CD4-positive, alpha-beta T cell (primary cell): ENCODE results near the gene ICAM5. TPM values are rescaled to one million over a fixed set of nuclear protein-coding genes. Genes with fewer than 3 reads are reported as not detected.

ENCODE experiments used
- ATAC-seq: fragments of 200-7000 bp; cut with Tn5 transposase; one replicate; pipeline ENCODE4 v1.10.0; 2022; ENCODE audit warnings: mild to moderate bottlenecking; ENCODE audit not compliant: poor library complexity
- CTCF ChIA-PET: fragments of 350-600 bp; sonication (Branson Sonifier 250); formaldehyde crosslinking; loops from one replicate; lab custom pipeline; 2021; ENCODE audit warnings: antibody characterized with exemption, inconsistent platforms; lab: Charles Lee
- POLR2A ChIA-PET: fragments of 350-600 bp; sonication (Branson Sonifier 250); formaldehyde crosslinking; loops from one replicate; lab custom pipeline; 2021; ENCODE audit warnings: antibody characterized with exemption, inconsistent platforms; lab: Charles Lee
- DNase-seq, 14 experiments: peaks; one replicate each; pipeline ENCODE4 v3.0.0-alpha.2; 2013 to 2020; ENCODE audit warnings: mixed read lengths in 2 of 14
- H3K27ac ChIP-seq, 2 donors: one replicate each; pipeline versions ENCODE4 v1.5.1 to v1.7.0; 2013; ENCODE audit warnings: low read length in 2 of 2, low read depth in 1 of 2, mild to moderate bottlenecking in 1 of 2
- H3K27me3 ChIP-seq, 2 experiments: 1 replicate in 1 of 2; 2 replicates in 1 of 2; pipeline versions ENCODE4 v1.6.1 to v1.7.0; 2013; ENCODE audit warnings: low read length in 2 of 2, control low read depth in 1 of 2, mild to moderate bottlenecking in 1 of 2, moderate library complexity in 1 of 2; ENCODE audit not compliant: insufficient read depth in 2 of 2, control insufficient read depth in 1 of 2
- H3K36me3 ChIP-seq: one replicate; pipeline ENCODE4 v1.6.1; 2013; ENCODE audit warnings: low read length, control low read depth; ENCODE audit not compliant: insufficient read depth
- H3K4me1 ChIP-seq: one replicate; pipeline ENCODE4 v1.6.1; 2013; ENCODE audit warnings: low read length, control low read depth; ENCODE audit not compliant: insufficient read depth
- H3K4me3 ChIP-seq: one replicate; pipeline ENCODE4 v1.5.1; 2013; ENCODE audit warnings: mild to moderate bottlenecking, low read length, moderate library complexity
- H3K9me3 ChIP-seq, 2 experiments: 1 replicate in 1 of 2; 2 replicates in 1 of 2; pipeline versions ENCODE4 v1.6.1 to v1.7.0; 2013; ENCODE audit warnings: low read length in 2 of 2, mild to moderate bottlenecking in 2 of 2, control low read depth in 1 of 2, moderate library complexity in 1 of 2; ENCODE audit not compliant: control insufficient read depth in 1 of 2, insufficient read depth in 1 of 2
- H3K27ac Mint-ChIP-seq: one replicate; pipeline ENCODE4 v1.8.0; 2020; ENCODE audit warnings: mixed read lengths
- H3K27me3 Mint-ChIP-seq: one replicate; pipeline ENCODE4 v1.8.0; 2021; ENCODE audit warnings: mixed read lengths
- H3K36me3 Mint-ChIP-seq: one replicate; pipeline ENCODE4 v1.8.0; 2021; ENCODE audit warnings: low read depth, mixed read lengths
- H3K4me1 Mint-ChIP-seq: one replicate; pipeline ENCODE4 v1.8.0; 2021; ENCODE audit warnings: low read depth, mixed read lengths
- H3K4me3 Mint-ChIP-seq: one replicate; pipeline ENCODE4 v1.8.0; 2020; ENCODE audit warnings: mild to moderate bottlenecking, mixed read lengths
- H3K9me3 Mint-ChIP-seq: one replicate; pipeline ENCODE4 v1.8.0; 2020; ENCODE audit warnings: mixed read lengths
- CTCF ChIP-seq: fragments of 200-600 bp; IDR thresholded peaks from one replicate; pipeline ENCODE4 v1.8.0; 2022; ENCODE audit warnings: antibody characterized with exemption, mild to moderate bottlenecking
- intact Hi-C, 2 experiments: fragments of 100-400 bp; cut with DNase I in 1 of 2; cut with micrococcal nuclease in 1 of 2; formaldehyde crosslinking; loops; one replicate each; pipeline versions ENCODE4 v1.15.1 to v1.9.0; 2023 to 2025; cut with DNase I, micrococcal nuclease
- total RNA-seq, 174 experiments: library from RNA in 2 of 174; stranded (reverse) in 2 of 174; gene quantifications; one replicate each; pipeline ENCODE4 v1.2.3 and lab custom pipeline; 2021 to 2026

Gene ICAM5
- total RNA-seq, 2 experiments from 2014 or later: not detected

GRCh38 chr19:10343495-10343894 is 53.7 kb downstream of the ICAM5 start:
- Histone ChIP-seq H3K27ac (no peak overlapping the region), H3K27me3 (no peaks in the 10 kb centered on the region), H3K4me1 (peaks cover 24% of the 10 kb centered on the region), H3K4me3 (no peak overlapping the region), H3K36me3 (no peaks in the 10 kb centered on the region), H3K9me3 (no peaks in the 10 kb centered on the region)
- ChIA-PET CTCF (interaction anchor here (0.7 kb wide), 1 partner anchor 63 kb away, joined by 4 read pairs; no protein-coding TSS in a partner anchor), POLR2A (interaction anchor here (0.9 kb wide), 1 partner anchor 10 kb away, joined by 5 read pairs; the partner anchor contains the start of gene RAVER1)
- ATAC-seq (no peak), DNase-seq (no peak)
- no peak for TF ChIP-seq CTCF
- H3K4me1 Mint-ChIP-seq: peaks cover 17% of the 10 kb centered on the region
- H3K27me3 Mint-ChIP-seq: no peaks in the 10 kb centered on the region
- H3K27ac Mint-ChIP-seq: no peak overlapping the region
- H3K9me3 Mint-ChIP-seq: no peaks in the 10 kb centered on the region
- no peak overlapping the region for H3K4me3 Mint-ChIP-seq
- peaks cover 8% of the 10 kb centered on the region for H3K36me3 Mint-ChIP-seq
- intact Hi-C loops: no loop called here

GRCh38 chr19:10344780-10345179 is 55.0 kb downstream of the ICAM5 start:
- H3K4me1 Mint-ChIP-seq: peaks cover 4% of the 10 kb centered on the region
- DNase-seq: no peak
- H3K9me3 Mint-ChIP-seq: no peaks in the 10 kb centered on the region
- Histone ChIP-seq H3K27ac (no peak overlapping the region), H3K4me1 (peaks cover 12% of the 10 kb centered on the region), H3K9me3 (no peaks in the 10 kb centered on the region), H3K27me3 (no peaks in the 10 kb centered on the region), H3K4me3 (no peak overlapping the region), H3K36me3 (peaks cover under 1% of the 10 kb centered on the region)
- no peaks in the 10 kb centered on the region for H3K27me3 Mint-ChIP-seq
- POLR2A ChIA-PET: interaction anchor here (0.5 kb wide), 1 partner anchor 36 kb away, joined by 3 read pairs; the partner anchor contains the start of gene TYK2
- ATAC-seq: no peak
- CTCF ChIA-PET: interaction anchor here (0.9 kb wide), 1 partner anchor 86 kb away, joined by 3 read pairs; no protein-coding TSS in a partner anchor
- H3K36me3 Mint-ChIP-seq: no peaks in the 10 kb centered on the region
- H3K27ac Mint-ChIP-seq: no peak overlapping the region
- no peak overlapping the region for H3K4me3 Mint-ChIP-seq
- no peak for TF ChIP-seq CTCF
- intact Hi-C loops: no loop called here

Other genes with a start within 250 kb of the ICAM5 start
- 10 to 100 TPM; 58.5 to 61.7 TPM for gene SHFL, start 203.6 kb upstream of the ICAM5 start, total RNA-seq
- under 1 TPM; 0.61 to 0.63 TPM for gene ANGPTL6, start 187.3 kb upstream of the ICAM5 start, total RNA-seq
- 100 to 1,000 TPM; 119 to 127 TPM for gene PPAN, start 183.6 kb upstream of the ICAM5 start, total RNA-seq
- 10 to 100 TPM; 88.5 to 93.9 TPM for gene P2RY11, start 178.3 kb upstream of the ICAM5 start, total RNA-seq
- gene EIF3G, start 170.1 kb upstream of the ICAM5 start, total RNA-seq: 100 to 1,000 TPM; 328 to 343 TPM
- gene DNMT1, start 95.0 kb upstream of the ICAM5 start, total RNA-seq: 100 to 1,000 TPM; 159 to 160 TPM
- gene S1PR2, start 58.6 kb upstream of the ICAM5 start, total RNA-seq: 10 to 100 TPM; 14.6 to 17.2 TPM
- gene MRPL4, start 37.7 kb upstream of the ICAM5 start, total RNA-seq: 10 to 100 TPM; 44.6 to 47.3 TPM
- gene ICAM1, start 18.8 kb upstream of the ICAM5 start, total RNA-seq: 1 to 10 TPM; 7.0 to 7.4 TPM
- gene ICAM4, start 3.0 kb upstream of the ICAM5 start, total RNA-seq: under 1 TPM; 0.52 to 0.70 TPM
- gene ZGLP1, start 19.9 kb downstream of the ICAM5 start, total RNA-seq: 1 to 10 TPM; 1.6 to 2.6 TPM
- gene FDX2, start 26.1 kb downstream of the ICAM5 start, total RNA-seq: 1 to 10 TPM; 1.2 to 1.9 TPM
- gene RAVER1, start 43.6 kb downstream of the ICAM5 start, total RNA-seq: 10 to 100 TPM; 20.5 to 21.3 TPM
- gene ICAM3, start 49.7 kb downstream of the ICAM5 start, total RNA-seq: 100 to 1,000 TPM; 164 to 173 TPM
- 100 to 1,000 TPM; 229 to 253 TPM for gene TYK2, start 90.6 kb downstream of the ICAM5 start, total RNA-seq
- gene CDC37, start 113.6 kb downstream of the ICAM5 start, total RNA-seq: 100 to 1,000 TPM; 162 to 164 TPM
- 1 to 10 TPM; 1.5 to 2.1 TPM for gene PDE4A, start 130.6 kb downstream of the ICAM5 start, total RNA-seq
- gene KEAP1, start 213.4 kb downstream of the ICAM5 start, total RNA-seq: 10 to 100 TPM; 10.5 to 11.6 TPM
- gene S1PR5, start 227.5 kb downstream of the ICAM5 start, total RNA-seq: under 1 TPM; 0.55 to 0.92 TPM